ENCODE results near the gene MCAM.

MCAM gene

DNA sequence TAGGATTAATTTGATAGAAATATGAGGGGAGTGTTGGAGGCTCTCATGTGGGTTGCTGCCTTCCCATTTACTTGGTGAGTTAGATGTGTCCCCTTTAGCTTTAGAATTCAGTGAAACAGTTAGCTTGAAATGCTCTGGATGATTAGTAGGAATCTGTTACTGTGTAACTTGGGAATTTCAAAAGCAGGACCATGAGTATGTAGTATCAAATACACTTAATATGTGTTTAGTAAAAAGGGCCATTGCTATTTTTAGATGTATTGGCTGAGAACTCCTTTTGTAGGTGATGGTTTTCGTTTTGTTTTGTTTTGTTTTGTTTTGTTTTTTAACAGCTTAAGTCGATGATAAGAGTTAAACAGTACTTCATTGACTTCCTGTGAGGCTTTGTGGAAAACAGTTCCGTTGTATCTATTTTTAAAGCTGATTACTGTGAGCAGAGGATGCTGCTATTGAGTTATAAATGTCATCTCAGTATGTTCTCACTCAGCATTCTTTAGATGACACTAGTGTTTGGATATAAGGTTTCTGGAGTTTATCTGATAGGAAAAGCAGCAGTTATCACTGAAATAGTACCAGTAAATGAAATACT lies 53.5 kb downstream of the MCAM start:
- DNase-seq (ENCODE audit: low read depth) = no peak

GRCh38 chr11:119262668-119263351 lies 54.1 kb downstream of the MCAM start:
- no peak for DNase-seq (ENCODE audit: low read depth)

DNA sequence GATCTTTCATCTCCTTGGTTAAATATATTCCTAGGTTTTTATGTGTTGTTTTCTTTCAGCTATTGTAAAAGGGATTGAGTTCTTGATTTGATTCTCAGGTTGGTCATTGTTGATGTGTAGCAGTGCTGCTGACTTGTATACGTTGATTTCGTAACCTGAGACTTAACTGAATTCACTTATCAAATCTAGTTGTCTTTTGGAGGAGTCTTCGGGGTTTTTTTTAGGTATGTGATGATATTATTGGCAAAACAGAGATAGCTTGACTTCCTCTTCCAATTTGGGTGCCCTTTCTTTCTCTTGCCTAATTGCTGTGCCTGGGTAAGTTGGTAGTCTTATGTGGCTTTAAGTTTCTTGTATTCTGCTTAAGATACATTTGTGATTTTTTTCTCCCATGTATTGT lies 57.9 kb downstream of the MCAM start:
- no peak for DNase-seq (ENCODE audit: low read depth)
